C4-2B (cell line): ENCODE data around the gene OR10D3.

Experiments
- CTCF ChIP-seq: fragments of 450-650 bp; conservative IDR thresholded peaks from 2 replicates; pipeline ENCODE4 v1.5.1; 2017; ENCODE audit warnings: mild to moderate bottlenecking
- ZFX ChIP-seq: fragments of 450-650 bp; IDR thresholded peaks from 2 replicates; pipeline ENCODE4 v1.6.1; 2017

- no peak for TF ChIP-seq CTCF
- TF ChIP-seq ZFX, result no peak
These were observed 23.7 kb upstream of the OR10D3 start for GRCh38 chr11:124159481-124159880.
